ENCODE data around the gene PRKCD. TPM values are rescaled to one million over a fixed set of nuclear protein-coding genes. Genes with fewer than 3 reads are reported as not detected.

PRKCD gene
- total RNA-seq, 1 donor from 2014 or later, result 14.1 TPM

DNA sequence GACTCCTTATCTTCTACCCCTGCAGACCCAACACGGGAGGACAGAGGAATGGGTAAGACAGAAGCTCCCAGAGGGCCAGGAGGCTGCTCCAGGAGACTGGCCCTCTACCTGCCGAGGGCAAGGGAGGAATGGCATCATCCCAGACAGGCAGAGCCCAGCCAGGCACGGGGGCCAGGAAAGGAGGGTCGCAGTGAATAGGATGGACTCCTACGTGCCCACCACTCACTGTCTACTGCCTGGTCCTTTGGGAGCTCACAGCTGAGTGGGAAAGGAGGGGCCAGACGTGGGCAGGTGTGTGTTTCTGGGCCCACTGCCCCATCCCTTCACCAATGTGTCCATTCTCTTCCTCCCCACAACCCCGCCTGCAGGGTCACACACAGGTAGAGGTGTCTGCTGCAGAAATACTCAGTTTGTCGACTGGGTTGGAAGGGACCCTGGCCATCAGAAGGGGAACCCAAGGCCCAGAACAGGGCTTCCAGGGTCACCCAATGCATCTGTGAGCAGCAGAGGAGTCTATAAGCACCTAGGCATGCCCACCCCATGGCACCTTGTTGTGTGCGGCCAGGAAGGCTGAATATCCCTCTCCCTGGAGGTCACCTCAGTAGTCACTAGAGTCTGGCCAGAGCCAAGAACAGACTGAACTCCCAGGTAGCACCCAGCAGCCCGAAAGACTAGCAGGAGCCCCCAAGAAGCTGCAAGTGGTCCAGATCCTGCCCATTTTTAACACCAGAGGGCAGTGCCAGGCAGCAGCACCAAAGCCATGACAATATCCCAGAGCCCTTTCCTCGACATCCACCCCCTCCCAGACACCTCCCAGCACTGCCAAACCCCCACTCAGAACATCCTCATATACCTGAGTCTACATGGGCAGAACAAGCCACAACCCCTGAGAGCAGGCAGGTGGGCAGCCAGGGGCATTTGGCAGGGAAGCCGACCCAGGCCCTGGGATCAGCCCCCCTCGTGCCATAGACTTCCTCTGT is 70.8 kb downstream of the PRKCD start:
- no peak for DNase-seq (ENCODE audit: low read depth)

- DNase-seq (ENCODE audit: low read depth), result no peak
These were observed 71.8 kb downstream of the PRKCD start for GRCh38 chr3:53232641-53233377.

- no peak for DNase-seq (ENCODE audit: low read depth)
These were observed 73.3 kb downstream of the PRKCD start for GRCh38 chr3:53234130-53234840.

- DNase-seq (ENCODE audit: low read depth), result no peak
These were observed 73.8 kb downstream of the PRKCD start for GRCh38 chr3:53234841-53235232.

- no peak for DNase-seq (ENCODE audit: low read depth)
These were observed 74.5 kb downstream of the PRKCD start for GRCh38 chr3:53235545-53235944.

- peak; percentile 86 for DNase-seq (ENCODE audit: low read depth)
These were observed 75.3 kb downstream of the PRKCD start for GRCh38 chr3:53236112-53236841.

- DNase-seq (ENCODE audit: low read depth), result peak; percentile 100
These were observed 77.2 kb downstream of the PRKCD start for GRCh38 chr3:53238051-53238850.

GRCh38 chr3:53238886-53239285 is 77.9 kb downstream of the PRKCD start:
- no peak for DNase-seq (ENCODE audit: low read depth)

DNA sequence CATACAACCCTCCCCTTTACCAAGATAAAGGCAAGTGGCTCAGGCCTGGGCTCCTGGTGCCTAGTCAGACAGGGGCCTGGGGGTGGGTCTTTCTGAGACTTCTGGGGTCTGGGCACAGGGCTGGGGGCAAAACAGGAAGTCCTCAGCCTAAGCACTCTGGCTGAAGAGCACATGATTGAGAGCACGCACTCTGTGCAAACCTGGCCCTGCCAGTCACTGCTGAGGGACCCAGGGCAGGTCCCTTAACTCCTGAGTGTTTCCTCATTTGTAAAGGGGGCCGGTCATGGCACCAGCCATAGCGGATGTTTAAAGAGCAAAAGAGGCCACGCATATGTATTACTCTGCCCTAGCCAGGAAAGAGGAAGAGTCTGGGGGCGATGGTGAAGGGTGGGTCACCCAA is 78.8 kb downstream of the PRKCD start:
- no peak for DNase-seq (ENCODE audit: low read depth)

DNA sequence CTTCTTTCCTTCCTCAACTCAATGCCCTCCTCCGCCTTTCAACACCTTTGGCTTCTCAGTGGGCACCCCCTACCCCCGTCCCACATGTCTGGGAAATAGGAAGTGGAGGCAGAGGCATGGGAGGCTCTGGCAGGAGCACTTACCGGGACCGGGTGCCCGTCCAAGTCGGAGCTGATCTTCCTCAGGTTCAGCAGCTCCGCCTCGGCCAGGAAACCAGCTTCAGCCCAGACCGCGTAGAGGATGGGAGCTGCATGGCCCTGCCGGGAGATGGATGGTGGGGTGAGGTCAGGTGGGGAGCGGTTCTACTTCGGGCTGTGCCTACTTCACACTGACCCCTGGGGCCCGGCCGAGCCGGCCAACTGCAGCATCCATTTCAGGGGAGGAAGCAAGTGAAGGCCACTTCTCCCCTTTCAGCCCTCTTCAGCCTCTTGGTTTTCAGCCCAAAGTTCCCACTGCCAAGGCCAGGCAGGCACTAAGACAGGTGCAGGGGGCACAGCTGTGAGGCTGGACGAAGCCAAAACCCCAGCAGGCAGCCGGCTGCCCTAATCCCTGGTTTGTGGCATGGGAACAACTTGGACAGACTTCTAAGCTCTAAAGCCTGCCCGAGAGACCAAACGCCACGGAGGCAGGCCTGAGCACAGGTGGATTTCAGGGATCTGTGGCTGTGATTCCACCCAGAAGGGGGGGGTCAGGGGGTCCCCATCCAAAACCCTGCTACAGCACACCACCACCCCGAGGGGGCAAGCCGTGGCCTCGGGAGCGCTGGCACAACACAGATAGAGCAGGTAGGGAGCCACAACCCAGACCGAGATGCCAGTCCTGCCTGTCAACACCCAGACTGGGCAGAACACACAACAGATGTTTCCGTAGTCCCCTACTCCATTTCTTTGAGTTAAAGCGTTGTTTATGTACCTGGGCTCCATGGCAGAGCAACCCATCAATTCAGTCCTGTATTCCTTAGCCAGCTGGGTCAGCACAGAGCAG is 80.3 kb downstream of the PRKCD start:
- DNase-seq (ENCODE audit: low read depth), result no peak

- no peak for DNase-seq (ENCODE audit: low read depth)
These were observed 81.1 kb downstream of the PRKCD start for GRCh38 chr3:53242155-53242554.

Other genes starting within 250 kb of the PRKCD start
- gene SFMBT1, start 115.1 kb upstream of the PRKCD start, total RNA-seq, result 6.0 and 12.0 TPM in 2 replicates
- 15.0 and 16.5 TPM in 2 replicates for gene RFT1, start 30.8 kb upstream of the PRKCD start, total RNA-seq
- 442 and 590 TPM in 2 replicates for gene TKT, start 94.8 kb downstream of the PRKCD start, total RNA-seq
- 13.0 and 17.3 TPM in 2 replicates for gene DCP1A, start 186.3 kb downstream of the PRKCD start, total RNA-seq